Sigmoid colon (tissue), 7 donors: Measurements from ENCODE around the gene PDCD1LG2. TPM values are rescaled to one million over a fixed set of nuclear protein-coding genes. Genes with fewer than 3 reads are reported as not detected.

Source experiments
- DNase-seq: peaks from one replicate; pipeline ENCODE4 v3.0.0-alpha.2; 2019
- H3K27ac ChIP-seq, 4 donors: fragments of 200-600 bp; sonication (generic); one replicate each; pipeline ENCODE4 v1.5.1; 2016 to 2019; ENCODE audit warnings: mild to moderate bottlenecking in 1 of 4
- H3K27me3 ChIP-seq, 3 donors: fragments of 200-600 bp; sonication (generic); one replicate each; pipeline ENCODE4 v1.5.1; 2019; ENCODE audit warnings: mild to moderate bottlenecking in 1 of 3
- H3K36me3 ChIP-seq, 4 donors: fragments of 200-600 bp; sonication (generic); one replicate each; pipeline ENCODE4 v1.5.1; 2016 to 2019
- H3K4me1 ChIP-seq, 4 donors: fragments of 200-600 bp; sonication (generic); one replicate each; pipeline ENCODE4 v1.5.1; 2017 to 2019
- H3K4me3 ChIP-seq, 4 donors: fragments of 200-600 bp; sonication (generic); one replicate each; pipeline ENCODE4 v1.5.1; 2017 to 2019; ENCODE audit warnings: mild to moderate bottlenecking in 2 of 4, moderate library complexity in 1 of 4
- H3K9me3 ChIP-seq, 4 donors: fragments of 200-600 bp in 3 of 4; sonication (generic) in 3 of 4; one replicate each; pipeline versions ENCODE4 v1.5.1 to v1.6.1; 2013 to 2019
- EP300 ChIP-seq, 4 donors: sonication (generic); formaldehyde crosslinking; IDR thresholded peaks; one replicate each; pipeline ENCODE4 v1.6.1; 2017; ENCODE audit warnings: antibody characterized with exemption in 4 of 4
- POLR2A ChIP-seq, 2 donors: fragments of 450-650 bp; IDR thresholded peaks; one replicate each; pipeline ENCODE4 v1.6.1; 2016; ENCODE audit warnings: antibody characterized with exemption in 2 of 2, mild to moderate bottlenecking in 2 of 2, moderate library complexity in 2 of 2
- POLR2AphosphoS5 ChIP-seq, 4 donors: sonication (generic); formaldehyde crosslinking; IDR thresholded peaks; one replicate each; pipeline ENCODE4 v1.6.1; 2017; ENCODE audit warnings: antibody characterized with exemption in 4 of 4
- WGBS, 2 donors: extraction: QIAGEN DNeasy Blood & Tissue Kit; methylation state at CpG; one replicate each; pipeline ENCODE4 v1.1.7; 2013; 5-methylcytosine and 5-hydroxymethylcytosine counted together
- intact Hi-C: fragments of 100-400 bp; cut with DNase I; formaldehyde crosslinking; loops from one replicate; pipeline ENCODE4 v1.15.1; 2023
- polyA plus RNA-seq, 3 donors: library from polyadenylated mRNA; stranded (reverse); fragments of 200-250 nt; gene quantifications; one replicate each; pipeline ENCODE4 v1.2.3, GENCODE V29; 2013
- total RNA-seq, 4 donors: library from RNA; depleted of rRNA; stranded (reverse); fragments of >200 nt; gene quantifications; one replicate each; pipeline ENCODE4 v1.1.0, GENCODE V29; 2016
- TF ChIP-seq, protein P1 (sequence below), 4 experiments: fragments of 450-650 bp in 3 of 4; fragments of 200-600 bp in 1 of 4; IDR thresholded peaks; one replicate each; pipeline ENCODE4 v1.5.1; 2016 to 2019; ENCODE audit warnings: antibody characterized with exemption in 4 of 4, mild to moderate bottlenecking in 3 of 4, moderate library complexity in 2 of 4
- donor health status: healthy with polysubstance abuse.
- donor health status: Bipolar disorder and iron deficiency.
- donor health status: healthy.

PDCD1LG2 gene
- total and polyA plus RNA-seq, 7 donors: 0.60 to 2.8 (median 1.2) TPM

DNA sequence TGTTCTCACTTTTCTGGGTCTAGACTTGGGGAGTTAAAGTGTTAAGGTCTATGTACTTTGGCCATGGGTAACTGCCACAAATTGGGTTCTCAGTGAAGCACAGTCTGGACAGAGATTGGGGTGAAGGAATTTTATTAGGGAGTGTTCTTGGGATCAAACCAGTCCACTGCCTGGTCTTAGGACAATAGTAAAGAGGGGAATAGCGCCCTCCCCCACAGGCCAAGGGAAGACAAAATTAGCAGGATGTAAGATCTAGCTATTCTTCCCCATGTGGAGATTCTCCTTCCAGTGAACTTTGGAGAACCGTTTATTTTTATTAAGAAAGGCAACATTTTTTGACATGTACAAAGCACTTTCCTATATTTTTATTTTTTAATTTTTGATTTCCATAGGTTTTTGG is 100.2 kb downstream of the PDCD1LG2 start:
- Histone ChIP-seq H3K4me3 (no peak overlapping the region), H3K36me3 (no peaks in the 10 kb centered on the region), H3K9me3 (no peaks in the 10 kb centered on the region), H3K4me1 (peaks cover 0 to 4% (median 2%) of the 10 kb centered on the region in 4 donors), H3K27ac (no peak overlapping the region), H3K27me3 (no peaks in the 10 kb centered on the region)
- intact Hi-C loops: no loop called here
- DNase-seq: no peak
- TF ChIP-seq EP300 (IDR thresholded peaks at IDR 0.05) (no peak), POLR2A (IDR thresholded peaks at IDR 0.05) (no peak), POLR2AphosphoS5 (IDR thresholded peaks at IDR 0.05) (no peak)
- TF ChIP-seq, protein P1, sequence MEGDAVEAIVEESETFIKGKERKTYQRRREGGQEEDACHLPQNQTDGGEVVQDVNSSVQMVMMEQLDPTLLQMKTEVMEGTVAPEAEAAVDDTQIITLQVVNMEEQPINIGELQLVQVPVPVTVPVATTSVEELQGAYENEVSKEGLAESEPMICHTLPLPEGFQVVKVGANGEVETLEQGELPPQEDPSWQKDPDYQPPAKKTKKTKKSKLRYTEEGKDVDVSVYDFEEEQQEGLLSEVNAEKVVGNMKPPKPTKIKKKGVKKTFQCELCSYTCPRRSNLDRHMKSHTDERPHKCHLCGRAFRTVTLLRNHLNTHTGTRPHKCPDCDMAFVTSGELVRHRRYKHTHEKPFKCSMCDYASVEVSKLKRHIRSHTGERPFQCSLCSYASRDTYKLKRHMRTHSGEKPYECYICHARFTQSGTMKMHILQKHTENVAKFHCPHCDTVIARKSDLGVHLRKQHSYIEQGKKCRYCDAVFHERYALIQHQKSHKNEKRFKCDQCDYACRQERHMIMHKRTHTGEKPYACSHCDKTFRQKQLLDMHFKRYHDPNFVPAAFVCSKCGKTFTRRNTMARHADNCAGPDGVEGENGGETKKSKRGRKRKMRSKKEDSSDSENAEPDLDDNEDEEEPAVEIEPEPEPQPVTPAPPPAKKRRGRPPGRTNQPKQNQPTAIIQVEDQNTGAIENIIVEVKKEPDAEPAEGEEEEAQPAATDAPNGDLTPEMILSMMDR (IDR thresholded peaks at IDR 0.05): no peak
- WGBS, 2 donors: 71 to 89% methylated on average over 2 of the region's 2 CpGs

DNA sequence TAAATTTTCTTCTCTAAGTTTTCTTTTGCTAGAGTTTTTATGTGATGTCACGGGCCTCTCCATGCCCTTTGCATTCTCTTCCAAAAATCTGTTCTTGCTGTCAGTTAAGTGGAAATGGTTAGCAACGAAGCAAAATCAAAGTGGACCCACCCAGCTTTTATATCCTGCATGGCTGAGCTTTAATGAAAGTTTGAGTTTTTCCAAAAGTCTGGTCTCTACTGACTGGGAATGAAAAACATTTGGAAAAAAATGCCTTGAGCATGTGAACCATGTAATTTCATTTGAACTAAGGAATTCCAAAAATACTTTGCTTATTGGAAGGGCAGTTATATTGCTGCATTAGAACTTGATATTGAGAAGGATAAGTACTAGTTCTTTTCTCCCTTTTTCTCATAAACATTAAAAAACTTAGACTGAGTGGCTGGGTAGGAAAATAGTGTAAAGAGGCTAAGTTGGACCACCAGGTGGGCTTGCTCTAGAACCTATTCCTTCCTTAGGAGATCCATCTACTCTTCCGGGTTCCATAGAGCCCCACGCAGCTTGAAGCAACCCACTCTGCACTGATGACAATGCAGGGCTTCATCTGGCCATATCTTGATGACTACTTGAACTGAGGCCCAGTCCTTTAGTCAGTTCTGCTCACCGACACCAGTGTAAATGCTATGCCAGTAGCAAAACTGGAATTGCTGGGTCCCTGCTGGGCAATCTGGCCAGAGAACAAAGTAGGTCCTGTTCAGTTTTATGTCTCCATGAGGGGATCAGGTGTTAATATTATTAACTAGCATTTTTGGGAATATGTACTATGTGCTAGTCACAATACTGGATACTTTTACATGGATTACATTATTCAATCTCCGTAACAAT is 101.2 kb downstream of the PDCD1LG2 start:
- Histone ChIP-seq H3K4me1 (peaks cover 0 to 4% (median 2%) of the 10 kb centered on the region in 4 donors), H3K4me3 (no peak overlapping the region), H3K27me3 (no peaks in the 10 kb centered on the region), H3K36me3 (no peaks in the 10 kb centered on the region), H3K27ac (peak overlapping the region in 1 of 4 donors; percentile 31), H3K9me3 (no peaks in the 10 kb centered on the region)
- no peak for TF ChIP-seq EP300 (IDR thresholded peaks at IDR 0.05)
- TF ChIP-seq POLR2A (IDR thresholded peaks at IDR 0.05): no peak
- no peak for TF ChIP-seq POLR2AphosphoS5 (IDR thresholded peaks at IDR 0.05)
- TF ChIP-seq, protein P1 (IDR thresholded peaks at IDR 0.05): no peak
- 81 to 90% methylated on average over 6 of the region's 6 CpGs for WGBS, 2 donors
- intact Hi-C loops: no loop called here
- DNase-seq: no peak

DNA sequence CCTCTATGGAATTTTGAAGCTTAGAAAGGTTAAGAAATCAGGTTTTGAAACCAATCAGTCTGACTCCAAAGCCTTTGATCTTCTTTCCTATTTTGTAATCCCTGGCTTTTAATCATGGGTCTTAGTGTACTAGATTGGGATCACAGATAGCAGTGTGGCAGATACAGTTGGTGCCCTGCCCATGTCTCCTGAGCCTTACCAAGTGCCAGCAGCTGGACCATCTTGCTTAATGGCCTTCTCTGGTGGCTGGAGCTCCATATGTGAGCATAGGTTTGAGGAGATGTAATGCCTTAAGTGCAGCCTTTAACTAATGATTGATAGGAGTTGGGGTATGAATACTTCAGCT is 101.8 kb downstream of the PDCD1LG2 start:
- Histone ChIP-seq H3K4me3 (no peak overlapping the region), H3K27ac (peak overlapping the region in 1 of 4 donors; percentile 31), H3K4me1 (peaks cover 0 to 4% (median 2%) of the 10 kb centered on the region in 4 donors), H3K27me3 (no peaks in the 10 kb centered on the region), H3K36me3 (no peaks in the 10 kb centered on the region), H3K9me3 (no peaks in the 10 kb centered on the region)
- TF ChIP-seq POLR2AphosphoS5 (IDR thresholded peaks at IDR 0.05) (no peak), POLR2A (IDR thresholded peaks at IDR 0.05) (no peak), EP300 (IDR thresholded peaks at IDR 0.05) (no peak)
- TF ChIP-seq, protein P1 (IDR thresholded peaks at IDR 0.05): no peak
- intact Hi-C loops: no loop called here
- no peak for DNase-seq

DNA sequence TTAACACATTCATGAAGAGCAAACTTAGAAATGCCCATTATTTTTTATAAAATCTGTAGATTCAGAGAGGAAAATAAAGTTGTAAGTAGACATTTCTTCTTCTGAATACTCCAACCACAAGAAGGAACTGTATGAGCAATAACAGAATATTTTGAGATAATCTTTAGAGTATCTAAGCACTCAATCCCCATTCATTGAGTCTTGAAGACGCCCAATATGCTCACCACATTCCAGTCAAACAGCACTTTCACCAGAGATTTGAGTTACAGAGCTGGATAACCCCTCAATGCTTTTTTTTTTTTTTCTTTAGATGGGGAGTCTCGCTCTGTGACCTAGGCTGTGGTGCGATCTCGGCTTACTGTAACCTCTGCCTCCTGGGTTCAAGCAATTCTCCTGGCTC is 103.9 kb downstream of the PDCD1LG2 start:
- no peak for DNase-seq
- Histone ChIP-seq H3K27ac (no peak overlapping the region), H3K9me3 (no peaks in the 10 kb centered on the region), H3K27me3 (no peaks in the 10 kb centered on the region), H3K4me3 (no peak overlapping the region), H3K4me1 (peaks cover 0 to 3% (median under 1%) of the 10 kb centered on the region in 4 donors), H3K36me3 (no peaks in the 10 kb centered on the region)
- WGBS, 2 donors: 94 to 95% methylated on average over 4 of the region's 4 CpGs
- intact Hi-C loops: no loop called here
- TF ChIP-seq, protein P1 (IDR thresholded peaks at IDR 0.05): no peak
- TF ChIP-seq POLR2AphosphoS5 (IDR thresholded peaks at IDR 0.05): no peak
- no peak for TF ChIP-seq POLR2A (IDR thresholded peaks at IDR 0.05)
- no peak for TF ChIP-seq EP300 (IDR thresholded peaks at IDR 0.05)
